Mammary epithelial cell (primary cell): Measurements from ENCODE around the gene C12orf60.

Source experiments
- EZH2 ChIP-seq: IDR thresholded peaks from 2 replicates; pipeline ENCODE4 v1.6.1; 2012; ENCODE audit warnings: low read length, inconsistent platforms, borderline replicate concordance
- TF ChIP-seq, protein P1 (sequence below), 2 donors: IDR thresholded peaks in 1 of 2; conservative IDR thresholded peaks in 1 of 2; 2 replicates each; pipeline ENCODE4 v1.5.1; 2011 to 2012; ENCODE audit warnings: inconsistent platforms in 2 of 2, low read length in 2 of 2, mild to moderate bottlenecking in 2 of 2, control low read depth in 1 of 2, low read depth in 1 of 2; ENCODE audit not compliant: insufficient read depth in 1 of 2; ENCODE audit errors: extremely low read depth in 1 of 2

DNA sequence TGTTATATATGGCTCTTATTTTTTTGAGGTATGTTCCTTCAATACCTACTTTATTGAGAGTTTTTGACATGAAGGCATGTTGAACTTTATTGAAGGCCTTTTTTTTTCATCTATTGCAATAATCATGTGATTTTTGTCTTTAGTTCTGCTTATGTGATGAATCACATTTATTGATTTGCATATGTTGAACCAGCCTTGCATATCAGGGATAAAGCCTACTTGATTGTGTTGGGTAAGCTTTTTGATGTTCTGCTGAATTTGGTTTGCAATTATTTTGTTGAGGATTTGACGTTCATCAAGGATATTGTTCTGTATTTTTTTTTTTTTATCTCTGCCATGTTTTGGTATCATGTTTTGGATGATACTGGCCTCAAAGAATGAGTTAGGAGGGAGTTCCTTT, 55.0 kb downstream of the C12orf60 start:
- TF ChIP-seq EZH2 = no peak
- TF ChIP-seq, protein P1, sequence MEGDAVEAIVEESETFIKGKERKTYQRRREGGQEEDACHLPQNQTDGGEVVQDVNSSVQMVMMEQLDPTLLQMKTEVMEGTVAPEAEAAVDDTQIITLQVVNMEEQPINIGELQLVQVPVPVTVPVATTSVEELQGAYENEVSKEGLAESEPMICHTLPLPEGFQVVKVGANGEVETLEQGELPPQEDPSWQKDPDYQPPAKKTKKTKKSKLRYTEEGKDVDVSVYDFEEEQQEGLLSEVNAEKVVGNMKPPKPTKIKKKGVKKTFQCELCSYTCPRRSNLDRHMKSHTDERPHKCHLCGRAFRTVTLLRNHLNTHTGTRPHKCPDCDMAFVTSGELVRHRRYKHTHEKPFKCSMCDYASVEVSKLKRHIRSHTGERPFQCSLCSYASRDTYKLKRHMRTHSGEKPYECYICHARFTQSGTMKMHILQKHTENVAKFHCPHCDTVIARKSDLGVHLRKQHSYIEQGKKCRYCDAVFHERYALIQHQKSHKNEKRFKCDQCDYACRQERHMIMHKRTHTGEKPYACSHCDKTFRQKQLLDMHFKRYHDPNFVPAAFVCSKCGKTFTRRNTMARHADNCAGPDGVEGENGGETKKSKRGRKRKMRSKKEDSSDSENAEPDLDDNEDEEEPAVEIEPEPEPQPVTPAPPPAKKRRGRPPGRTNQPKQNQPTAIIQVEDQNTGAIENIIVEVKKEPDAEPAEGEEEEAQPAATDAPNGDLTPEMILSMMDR (conservative IDR thresholded peaks at IDR 0.05 in 1 of 2, IDR thresholded peaks at IDR 0.05 in 1 of 2; ENCODE audit: extremely low read depth in 1 of 2, insufficient read depth in 1 of 2, low read depth in 1 of 2, low read length in 2 of 2) = no peak
